Limb (tissue), 2 donors: ENCODE results near the gene TEKT5.
"Not testable (repeated sequence)": the region's sequence is repeated elsewhere in the genome, so short reads cannot be mapped to it uniquely, and the experiment has no call there.

Source experiments
- DNase-seq, 2 donors: peaks; one replicate each; pipeline ENCODE4 v3.0.0-alpha.2; 2016; ENCODE audit errors: extremely low spot score in 2 of 2

The TEKT5 gene

DNA sequence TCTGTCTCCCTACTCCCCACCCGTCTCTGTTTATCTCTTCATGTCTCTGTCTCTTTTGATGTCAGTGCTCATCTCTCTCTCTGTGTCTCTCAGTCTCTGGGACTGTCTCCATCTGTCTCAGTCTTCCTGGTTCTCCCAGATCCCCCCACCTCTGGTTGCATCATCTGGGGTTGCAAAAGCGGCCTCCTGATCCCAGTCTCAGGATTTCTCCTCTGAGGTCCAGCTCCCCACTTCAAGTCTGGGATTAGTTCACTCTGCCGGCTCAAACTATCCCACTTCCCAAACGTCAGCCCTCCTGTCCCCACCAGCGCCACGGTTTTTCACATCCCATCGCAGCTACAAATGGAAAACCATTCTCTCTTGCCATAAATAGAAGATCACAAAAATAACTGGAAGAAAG lies 9.0 kb downstream of the TEKT5 start:
- DNase-seq = no peak

DNA sequence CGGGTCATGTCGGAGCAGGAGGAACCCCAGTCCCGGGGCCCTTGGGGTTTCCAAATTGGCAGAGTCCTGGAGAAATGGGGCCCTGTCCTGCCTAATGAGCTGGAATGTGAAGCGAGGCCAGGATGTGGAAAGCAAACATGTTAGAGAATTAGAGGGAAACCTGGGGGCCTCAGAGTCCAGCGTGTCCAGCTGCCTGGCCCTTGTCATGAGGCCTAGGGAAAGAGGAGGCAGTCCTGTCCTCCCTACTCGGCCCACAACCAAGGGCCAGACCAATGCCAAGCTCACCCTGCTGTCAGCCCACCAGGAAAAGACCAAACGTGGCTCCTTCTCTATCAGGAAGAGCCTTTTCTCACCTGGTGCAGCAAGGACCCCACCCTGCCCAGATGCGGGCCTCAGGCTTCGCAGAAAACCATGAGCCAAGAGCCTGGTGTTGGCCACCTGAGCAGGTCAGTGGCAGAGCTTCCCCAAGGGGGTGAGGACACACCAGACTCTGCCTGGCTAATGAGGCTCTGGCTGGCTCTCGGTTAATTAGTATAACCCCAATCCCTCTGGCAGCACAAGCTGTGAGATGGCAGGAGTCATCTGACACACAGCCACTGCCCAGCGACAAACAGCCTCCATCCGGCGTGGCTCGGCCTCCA lies 10.1 kb downstream of the TEKT5 start:
- DNase-seq = no peak

DNA sequence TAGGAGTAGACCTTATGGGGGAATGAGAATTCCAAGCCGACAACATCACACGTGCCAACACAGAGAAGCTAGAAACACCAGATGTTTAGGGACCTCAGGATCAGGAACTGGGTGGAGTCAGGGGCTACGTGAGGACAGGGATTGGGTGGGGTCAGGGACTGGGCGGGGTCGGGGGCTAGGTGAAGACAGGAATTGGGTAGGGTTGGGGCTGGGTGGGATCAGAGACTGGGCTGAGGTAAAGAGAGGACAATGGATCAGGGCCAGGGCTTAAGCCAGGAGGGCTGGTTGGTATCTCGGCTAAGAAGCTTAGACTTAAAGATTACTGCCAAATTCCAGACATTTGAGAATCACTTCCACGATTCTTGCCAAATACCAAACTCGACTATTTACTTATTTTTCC lies 11.6 kb downstream of the TEKT5 start:
- DNase-seq = no peak

DNA sequence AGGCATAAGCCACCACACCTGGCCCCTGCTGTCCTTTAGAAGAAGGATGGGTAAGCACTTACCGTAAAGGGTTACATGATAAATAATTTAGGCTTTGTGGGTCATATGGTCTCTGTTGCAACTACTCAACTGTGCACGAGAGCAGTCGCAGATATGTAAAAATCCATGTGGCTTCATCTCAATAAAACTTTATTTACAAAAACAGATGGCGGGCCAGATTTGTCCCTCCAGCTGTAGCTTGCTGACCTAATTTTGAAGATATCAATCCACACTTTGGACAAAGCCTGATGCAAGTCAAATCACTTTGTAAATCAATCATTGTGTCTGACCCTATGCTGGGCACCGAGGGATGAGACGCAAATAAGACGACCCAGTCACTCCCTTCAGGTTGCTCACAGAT lies 12.1 kb downstream of the TEKT5 start:
- no peak for DNase-seq

GRCh38 chr16:10681310-10682308 lies 13.1 kb downstream of the TEKT5 start:
- no peak for DNase-seq

DNA sequence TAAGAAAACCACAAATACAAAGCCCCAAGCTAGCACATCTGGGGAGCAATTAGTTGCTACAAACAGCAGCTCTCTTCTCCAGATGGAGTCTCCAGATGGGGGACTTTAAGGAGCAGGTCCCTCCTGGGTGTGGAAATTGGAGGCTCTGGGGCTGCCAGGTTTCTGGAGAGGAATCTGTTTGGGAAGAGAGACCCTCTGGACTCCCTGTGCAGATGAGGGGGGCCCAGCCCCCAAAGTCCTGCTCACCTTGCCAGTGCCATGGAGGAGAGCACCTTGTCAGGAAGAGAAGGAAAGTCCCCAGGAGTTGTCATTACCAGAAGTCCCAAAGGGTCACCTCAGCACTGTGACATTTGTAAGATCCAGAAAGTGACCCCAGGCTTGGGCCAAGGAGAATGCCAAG lies 14.8 kb downstream of the TEKT5 start:
- no peak for DNase-seq

- not testable (repeated sequence) for DNase-seq
Measured at GRCh38 chr16:10679441-10679840, 15.3 kb downstream of the TEKT5 start.

- no peak for DNase-seq
Measured at GRCh38 chr16:10678655-10679054, 16.1 kb downstream of the TEKT5 start.

GRCh38 chr16:10676284-10676683 lies 18.4 kb downstream of the TEKT5 start:
- no peak for DNase-seq

DNA sequence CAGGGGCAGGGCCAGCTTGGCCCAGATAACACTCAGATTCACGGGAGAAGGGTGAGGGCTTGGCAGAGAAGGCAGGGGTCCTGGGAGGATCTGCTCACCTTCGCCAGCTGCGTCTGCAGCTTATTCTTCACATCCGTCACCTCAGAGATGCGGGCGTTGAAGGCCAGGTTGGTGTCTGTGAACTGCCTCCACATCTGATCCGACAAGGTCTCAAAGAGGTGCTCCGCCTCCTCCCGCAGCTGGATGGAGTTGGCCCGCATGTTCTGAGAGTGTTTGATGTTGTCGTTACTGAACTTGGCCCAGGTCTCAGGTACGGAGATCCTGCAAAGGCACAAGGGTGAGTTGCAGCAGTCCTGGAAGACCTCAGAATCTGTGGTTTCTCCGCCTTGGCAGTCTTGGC lies 18.9 kb downstream of the TEKT5 start:
- no peak for DNase-seq

DNA sequence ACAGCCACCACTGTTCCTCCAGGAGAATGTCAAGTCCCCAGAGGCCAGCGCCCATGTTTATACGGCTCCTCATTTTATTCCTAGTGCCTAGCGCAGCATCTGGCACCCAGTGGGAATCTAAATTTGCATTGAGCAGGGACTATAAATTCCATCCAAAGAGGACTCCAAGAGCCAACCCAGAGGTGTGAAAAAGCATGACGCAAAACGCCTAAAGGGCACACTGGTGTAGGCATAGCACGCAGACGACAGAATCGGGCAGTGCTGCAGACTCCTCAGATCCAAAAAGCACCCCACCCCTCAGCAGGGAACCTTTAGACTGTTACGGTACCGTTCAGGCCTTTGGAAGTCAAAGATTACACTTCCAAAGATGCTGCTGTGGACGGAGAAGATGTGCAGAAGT lies 19.5 kb downstream of the TEKT5 start:
- DNase-seq = no peak

- no peak for DNase-seq
Measured at GRCh38 chr16:10671729-10672128, 23.0 kb downstream of the TEKT5 start.

DNA sequence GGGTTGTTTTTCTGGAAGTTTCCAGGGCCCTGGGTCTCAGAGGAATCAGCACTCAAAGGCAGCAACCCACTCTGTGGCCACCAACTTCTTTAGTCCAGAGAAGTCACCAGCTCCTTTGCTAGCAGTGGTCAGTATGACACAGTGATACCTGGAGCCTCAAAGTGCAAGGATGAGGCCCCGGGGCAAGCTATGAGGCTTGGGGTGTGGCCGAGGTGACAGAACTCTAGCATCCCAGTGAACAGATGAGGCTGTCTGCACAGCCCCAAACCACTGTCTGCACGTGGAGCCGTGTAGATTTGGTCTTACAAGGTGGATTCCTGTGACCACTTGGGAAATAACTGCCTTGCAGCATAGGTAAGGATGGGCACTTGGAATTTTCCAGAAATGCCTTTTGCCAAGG lies 24.9 kb downstream of the TEKT5 start:
- no peak for DNase-seq

- no peak for DNase-seq
Measured at GRCh38 chr16:10668322-10669045, 26.2 kb downstream of the TEKT5 start.

- DNase-seq = no peak
Measured at GRCh38 chr16:10667239-10667638, 27.5 kb downstream of the TEKT5 start.

GRCh38 chr16:10666291-10666690 lies 28.4 kb downstream of the TEKT5 start:
- no peak for DNase-seq

DNA sequence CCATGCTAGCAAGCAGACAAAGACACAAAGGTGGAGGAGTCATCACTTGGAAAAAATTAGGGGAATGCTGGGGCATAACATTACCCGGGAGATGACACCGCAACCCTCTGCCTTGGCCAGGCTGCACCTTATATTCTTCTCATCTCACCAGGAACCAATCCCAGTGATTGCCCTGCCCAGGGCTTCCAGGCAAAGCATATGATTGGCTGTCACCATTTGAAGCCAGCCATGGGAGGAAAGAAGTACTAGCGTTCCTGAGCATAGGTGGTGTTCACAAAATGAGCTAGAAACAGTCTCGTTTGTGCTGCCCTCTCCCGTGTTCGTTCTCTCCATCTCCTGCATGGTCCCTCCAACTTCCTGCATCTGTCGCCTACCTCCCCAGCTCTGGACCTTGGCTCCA lies 29.6 kb downstream of the TEKT5 start:
- no peak for DNase-seq

DNA sequence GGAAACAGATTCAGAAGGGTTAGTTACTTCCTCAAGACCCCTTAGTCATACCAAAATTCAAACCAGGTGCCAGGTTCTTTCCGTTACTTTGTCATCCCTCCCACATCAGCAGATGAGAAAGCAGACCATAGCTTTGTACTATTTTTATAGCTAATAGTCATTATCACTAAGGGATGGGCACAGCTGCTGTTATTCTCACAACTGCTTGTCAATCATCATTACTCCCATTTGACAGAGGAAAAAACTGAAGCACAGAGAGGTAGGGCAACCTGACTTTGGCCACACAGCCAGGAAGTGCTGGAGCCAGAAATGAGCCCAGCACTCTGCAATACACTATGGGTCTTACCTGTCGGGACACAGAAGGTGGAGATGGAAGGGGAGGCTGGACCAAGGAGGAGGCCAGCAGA lies 30.0 kb downstream of the TEKT5 start:
- DNase-seq = no peak

DNA sequence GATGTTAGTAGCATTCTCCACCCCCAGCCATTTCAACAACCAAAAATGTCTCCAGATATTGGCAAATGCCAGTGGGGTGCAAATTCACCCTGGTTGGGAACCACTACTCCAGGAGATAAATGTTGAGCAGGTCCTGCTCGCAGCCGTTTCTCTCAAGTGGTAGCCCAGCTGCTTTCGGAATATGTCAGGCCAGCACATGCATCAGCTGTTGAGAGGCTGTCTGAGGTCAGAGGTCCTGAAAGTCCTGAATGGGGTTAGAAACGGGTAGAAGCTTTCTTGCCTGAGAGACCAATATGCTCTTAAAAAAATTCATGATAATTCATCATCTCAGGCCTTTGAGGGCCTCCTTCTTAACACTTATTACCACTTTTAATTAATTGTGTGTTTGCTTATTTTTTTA lies 31.0 kb downstream of the TEKT5 start:
- no peak for DNase-seq

GRCh38 chr16:10663146-10663545 lies 31.6 kb downstream of the TEKT5 start:
- DNase-seq = no peak

GRCh38 chr16:10662212-10662611 lies 32.5 kb downstream of the TEKT5 start:
- DNase-seq = no peak

GRCh38 chr16:10661737-10662136 lies 33.0 kb downstream of the TEKT5 start:
- DNase-seq = no peak
